WTC11 (cell line): ENCODE measurements around the gene STIM2.
"Not testable (repeated sequence)": the region's sequence is repeated elsewhere in the genome, so short reads cannot be mapped to it uniquely, and the experiment has no call there.

ENCODE experiments used
- ARID4B ChIP-seq: sonication (generic); formaldehyde crosslinking; IDR thresholded peaks from 2 replicates; pipeline ENCODE4 v1.8.0; 2023; ENCODE audit warnings: missing genetic modification reagents, mild to moderate bottlenecking, borderline replicate concordance
- ATF2 ChIP-seq: sonication (generic); formaldehyde crosslinking; IDR thresholded peaks from 2 replicates; pipeline ENCODE4 v1.8.1; 2022; ENCODE audit warnings: low read depth, missing genetic modification reagents, borderline replicate concordance
- CTCF ChIP-seq: fragments of 200-600 bp; IDR thresholded peaks from 2 replicates; pipeline ENCODE4 v1.8.0; 2022; ENCODE audit warnings: antibody characterized with exemption
- E2F1 ChIP-seq: sonication (generic); formaldehyde crosslinking; IDR thresholded peaks from 2 replicates; pipeline ENCODE4 v1.8.0; 2022; ENCODE audit warnings: mild to moderate bottlenecking, missing genetic modification reagents
- E2F4 ChIP-seq: sonication (generic); formaldehyde crosslinking; IDR thresholded peaks from 2 replicates; pipeline ENCODE4 v1.8.1; 2022; ENCODE audit warnings: low read depth, mild to moderate bottlenecking, moderate library complexity, missing genetic modification reagents, borderline replicate concordance
- ELF4 ChIP-seq: sonication (generic); formaldehyde crosslinking; IDR thresholded peaks from 2 replicates; pipeline ENCODE4 v1.8.1; 2022; ENCODE audit warnings: low read depth, mild to moderate bottlenecking, moderate library complexity, missing genetic modification reagents
- ERG ChIP-seq: fragments of 250-450 bp; sonication (Bioruptor Pico); IDR thresholded peaks from 2 replicates; pipeline ENCODE4 v1.8.0; 2021; ENCODE audit warnings: mild to moderate bottlenecking
- ESRRA ChIP-seq: sonication (generic); formaldehyde crosslinking; IDR thresholded peaks from 2 replicates; pipeline ENCODE4 v1.8.1; 2022; ENCODE audit warnings: mild to moderate bottlenecking, missing genetic modification reagents, borderline replicate concordance
- FOXP4 ChIP-seq: sonication (generic); formaldehyde crosslinking; IDR thresholded peaks from 2 replicates; pipeline ENCODE4 v1.8.0; 2022; ENCODE audit warnings: mild to moderate bottlenecking, missing genetic modification reagents
- GRHL2 ChIP-seq: fragments of 250-450 bp; sonication (Bioruptor Pico); IDR thresholded peaks from 2 replicates; pipeline ENCODE4 v1.8.0; 2022; ENCODE audit warnings: mild to moderate bottlenecking, moderate library complexity; ENCODE audit not compliant: insufficient replicate concordance, severe bottlenecking
- MXD4 ChIP-seq: fragments of 250-450 bp; sonication (Bioruptor Pico); IDR thresholded peaks from 2 replicates; pipeline ENCODE4 v1.8.0; 2021; ENCODE audit warnings: mild to moderate bottlenecking, moderate library complexity, borderline replicate concordance
- NR2C2 ChIP-seq: sonication (generic); formaldehyde crosslinking; IDR thresholded peaks from 2 replicates; pipeline ENCODE4 v1.8.0; 2022; ENCODE audit warnings: mild to moderate bottlenecking, missing genetic modification reagents
- PRDM15 ChIP-seq: sonication (generic); formaldehyde crosslinking; IDR thresholded peaks from 2 replicates; pipeline ENCODE4 v1.8.0; 2022; ENCODE audit warnings: missing genetic modification reagents

GRCh38 chr4:26894881-26895280 is 34.2 kb downstream of the STIM2 start:
- TF ChIP-seq NR2C2 (CRISPR knock-in tag); CTCF; MXD4; ERG; ELF4 (CRISPR knock-in tag); ARID4B (CRISPR knock-in tag); ESRRA; E2F1 (CRISPR knock-in tag); GRHL2 (CRISPR knock-in tag); E2F4 (CRISPR knock-in tag); PRDM15 (CRISPR knock-in tag); ATF2; FOXP4: not testable (repeated sequence)
